Psoas muscle (tissue), 8 donors: ENCODE data around the gene E2F8. TPM values are rescaled to one million over a fixed set of nuclear protein-coding genes. Genes with fewer than 3 reads are reported as not detected.
A peak's percentile ranks its signal among the peaks of the same experiment; 100 is the strongest.
"Not testable (repeated sequence)": the region's sequence is repeated elsewhere in the genome, so short reads cannot be mapped to it uniquely, and the experiment has no call there.

Experiments
- ATAC-seq, 4 donors: fragments of 200-7000 bp; cut with Tn5 transposase; one replicate each; pipeline ENCODE4 v1.9.1; 2020; ENCODE audit warnings: moderate library complexity in 3 of 4, mild to moderate bottlenecking in 2 of 4
- DNase-seq, 2 donors: peaks; one replicate each; pipeline ENCODE4 v3.0.0-alpha.2; 2020
- H3K27ac ChIP-seq: fragments of 200-600 bp; one replicate; pipeline ENCODE4 v1.8.0; 2022
- H3K27me3 ChIP-seq, 3 donors: fragments of 200-600 bp in 1 of 3; one replicate each; pipeline versions ENCODE4 v1.6.1 to v1.8.0; 2013 to 2022; ENCODE audit warnings: low read length in 2 of 3, mild to moderate bottlenecking in 2 of 3, moderate library complexity in 1 of 3; ENCODE audit not compliant: insufficient read depth in 3 of 3
- H3K36me3 ChIP-seq, 2 donors: fragments of 200-600 bp in 1 of 2; one replicate each; pipeline versions ENCODE4 v1.6.1 to v1.8.0; 2013 to 2022; ENCODE audit warnings: low read depth in 1 of 2, mild to moderate bottlenecking in 1 of 2, moderate library complexity in 1 of 2; ENCODE audit not compliant: insufficient read depth in 1 of 2
- H3K4me1 ChIP-seq: fragments of 200-600 bp; one replicate; pipeline ENCODE4 v1.8.0; 2022
- H3K4me3 ChIP-seq: fragments of 200-600 bp; one replicate; pipeline ENCODE4 v1.8.0; 2022; ENCODE audit warnings: mild to moderate bottlenecking
- H3K9me3 ChIP-seq: fragments of 200-600 bp; one replicate; pipeline ENCODE4 v1.8.0; 2022
- CTCF ChIP-seq: fragments of 200-600 bp; IDR thresholded peaks from one replicate; pipeline ENCODE4 v1.8.0; 2022; ENCODE audit warnings: antibody characterized with exemption
- WGBS, 3 donors: extraction: QIAGEN DNeasy Blood & Tissue Kit; methylation state at CpG; one replicate each; pipeline versions ENCODE4 v1.1.6 to v1.1.7; 2013; 5-methylcytosine and 5-hydroxymethylcytosine counted together
- intact Hi-C, 2 donors: fragments of 100-400 bp; cut with DNase I; formaldehyde crosslinking; loops; one replicate each; pipeline versions ENCODE4 v1.11.0 to v1.14.2; 2022
- polyA plus RNA-seq, 3 donors: library from polyadenylated mRNA; stranded (reverse); fragments of 200-250 nt; gene quantifications; one replicate each; pipeline ENCODE4 v1.2.3, GENCODE V29; 2013
- total RNA-seq, 4 donors: library from RNA; stranded (reverse); fragmentation: NEBNext Ultra II Directional in 2 of 4; extraction: Animal tissue kit (Norgen Biotek cat#: 25700) in 2 of 4; gene quantifications; one replicate each; pipeline versions ENCODE4 v1.2.1 to v1.2.4, GENCODE V29; 2021 to 2023
- donor health status: healthy with polysubstance abuse.
- donor health status: DM: no; HTN: no; CAD: no; lungs with moderate emphysema.
- donor health status: Bipolar disorder and iron deficiency.
- donor health status: healthy.
- donor health status: DM: yes; HTN: yes; CAD: no.
- donor health status: DM: no; HTN: no; CAD: no.
- donor health status: DM: no; HTN: no; CAD: no.
- donor health status: DM: yes; HTN: yes; CAD: no.

E2F8 gene
- total and polyA plus RNA-seq, 7 donors = 1.00 to 11.6 (median 1.5) TPM

GRCh38 chr11:19276859-19277808 lies 36.4 kb upstream of the E2F8 start:
- Histone ChIP-seq H3K4me1 (no peaks in the 10 kb centered on the region), H3K4me3 (no peak overlapping the region), H3K27ac (no peak overlapping the region), H3K27me3 (no peaks in the 10 kb centered on the region), H3K9me3 (no peaks in the 10 kb centered on the region), H3K36me3 (no peaks in the 10 kb centered on the region)
- 90 to 94% (median 93%) methylated on average over 8 of the region's 8 CpGs for WGBS, 3 donors
- ATAC-seq (peak in 2 of 4 donors; percentile 30 to 37), DNase-seq (no peak)
- no peak for TF ChIP-seq CTCF
- intact Hi-C loops = no loop called here

- no peaks in the 10 kb centered on the region for H3K4me1 ChIP-seq
- no peak overlapping the region for H3K27ac ChIP-seq
- WGBS, 3 donors = 71 to 82% (median 71%) methylated on average over 4 of the region's 4 CpGs
- no peaks in the 10 kb centered on the region for H3K9me3 ChIP-seq
- H3K27me3 ChIP-seq = no peaks in the 10 kb centered on the region
- no peak for ATAC-seq
- intact Hi-C loops = no loop called here
- H3K36me3 ChIP-seq = no peaks in the 10 kb centered on the region
- no peak for DNase-seq
- no peak overlapping the region for H3K4me3 ChIP-seq
- TF ChIP-seq CTCF = no peak
These were observed 34.8 kb upstream of the E2F8 start for GRCh38 chr11:19275496-19275895.

GRCh38 chr11:19273219-19273618 lies 32.5 kb upstream of the E2F8 start:
- ATAC-seq, H3K27ac ChIP-seq, intact Hi-C loops, DNase-seq, H3K4me1 ChIP-seq, H3K4me3 ChIP-seq, H3K36me3 ChIP-seq, H3K9me3 ChIP-seq, H3K27me3 ChIP-seq: not testable (repeated sequence)
- WGBS, 3 donors = 74 to 78% (median 76%) methylated on average over 5 of the region's 5 CpGs

GRCh38 chr11:19268909-19269308 lies 28.2 kb upstream of the E2F8 start:
- no peak for TF ChIP-seq CTCF
- H3K9me3 ChIP-seq = no peaks in the 10 kb centered on the region
- no peak for DNase-seq
- H3K27ac ChIP-seq = no peak overlapping the region
- intact Hi-C loops = no loop called here
- no peak overlapping the region for H3K4me3 ChIP-seq
- WGBS, 3 donors = 88 to 93% (median 89%) methylated on average over 1 of the region's 1 CpG
- H3K27me3 ChIP-seq = peaks cover 0 to 2% (median 0%) of the 10 kb centered on the region in 3 donors
- no peak for ATAC-seq
- no peaks in the 10 kb centered on the region for H3K36me3 ChIP-seq
- H3K4me1 ChIP-seq = no peaks in the 10 kb centered on the region

GRCh38 chr11:19267567-19267966 lies 26.8 kb upstream of the E2F8 start:
- WGBS, 3 donors = 71 to 84% (median 71%) methylated on average over 5 of the region's 5 CpGs
- no peak overlapping the region for H3K27ac ChIP-seq
- H3K36me3 ChIP-seq = no peaks in the 10 kb centered on the region
- no peak for ATAC-seq
- no peak for TF ChIP-seq CTCF
- no peaks in the 10 kb centered on the region for H3K4me1 ChIP-seq
- no peaks in the 10 kb centered on the region for H3K9me3 ChIP-seq
- intact Hi-C loops = no loop called here
- H3K27me3 ChIP-seq = peaks cover 0 to 2% (median 0%) of the 10 kb centered on the region in 3 donors
- no peak for DNase-seq
- no peak overlapping the region for H3K4me3 ChIP-seq
